H1 (cell line): ENCODE data around the gene GCGR. TPM values are rescaled to one million over a fixed set of nuclear protein-coding genes. Genes with fewer than 3 reads are reported as not detected.

ENCODE experiments used
- CTCF ChIA-PET: fragments of 300-600 bp; sonication (Branson Sonifier 250); formaldehyde crosslinking; loops from one replicate; lab custom pipeline; 2021; ENCODE audit not compliant: partially characterized antibody; lab: Charles Lee
- POLR2A ChIA-PET: fragments of 300-600 bp; sonication (Branson Sonifier 250); formaldehyde crosslinking; loops from one replicate; lab custom pipeline; 2021; ENCODE audit warnings: inconsistent platforms; ENCODE audit not compliant: partially characterized antibody; lab: Charles Lee
- DNase-seq, 2 experiments: peaks; one replicate each; pipeline versions ENCODE4 v3.0.0 to v3.0.0-alpha.2; 2010 to 2022; ENCODE audit warnings: low spot score in 2 of 2, low read depth in 1 of 2, mixed read lengths in 1 of 2
- FAIRE-seq: peaks from 2 replicates; lab custom pipeline; 2011; peaks lifted over from hg19 to GRCh38; lab: Jason Lieb, UNC
- H2AFZ ChIP-seq: 2 replicates; pipeline ENCODE4 v1.8.1; 2012; ENCODE audit warnings: low read length, inconsistent platforms
- H2AK5ac ChIP-seq: 2 replicates; pipeline ENCODE4 v1.6.1; 2013; ENCODE audit warnings: low read depth, low read length
- H2BK120ac ChIP-seq: replicated peaks from 2 replicates; pipeline ENCODE3; 2013; ENCODE audit warnings: low read depth, low read length, inconsistent platforms
- H2BK12ac ChIP-seq: 2 replicates; pipeline ENCODE4 v1.6.1; 2013; ENCODE audit warnings: low read depth, low read length
- H2BK15ac ChIP-seq: 2 replicates; pipeline ENCODE4 v1.6.1; 2013; ENCODE audit warnings: low read length
- H2BK20ac ChIP-seq: 2 replicates; pipeline ENCODE4 v1.6.1; 2013; ENCODE audit warnings: low read length
- H2BK5ac ChIP-seq: 2 replicates; pipeline ENCODE4 v1.6.1; 2013; ENCODE audit warnings: low read depth, low read length
- H3K14ac ChIP-seq: 2 replicates; pipeline ENCODE4 v1.6.1; 2013; ENCODE audit warnings: inconsistent platforms; ENCODE audit not compliant: insufficient read length
- H3K18ac ChIP-seq: 2 replicates; pipeline ENCODE4 v1.6.1; 2013; ENCODE audit warnings: low read length; ENCODE audit errors: extremely low read depth
- H3K23ac ChIP-seq: 2 replicates; pipeline ENCODE4 v1.6.1; 2013; ENCODE audit warnings: inconsistent platforms; ENCODE audit not compliant: insufficient read length
- H3K23me2 ChIP-seq: 2 replicates; pipeline ENCODE4 v1.6.1; 2013; ENCODE audit warnings: low read depth, low read length
- H3K27ac ChIP-seq: 2 replicates; pipeline ENCODE4 v1.6.1; 2011; ENCODE audit warnings: low read depth, low read length, inconsistent platforms
- H3K27me3 ChIP-seq, 4 experiments: replicated peaks in 1 of 4; 1 replicate in 1 of 4; 2 replicates in 3 of 4; pipeline versions ENCODE4 v1.6.1 to v1.8.1; 2011 to 2013; ENCODE audit warnings: low read length in 3 of 4, mild to moderate bottlenecking in 3 of 4, inconsistent platforms in 2 of 4, mixed read lengths in 2 of 4, moderate library complexity in 1 of 4; ENCODE audit not compliant: control insufficient read depth in 3 of 4, insufficient read depth in 3 of 4; ENCODE audit errors: extremely low read depth in 1 of 4
- H3K36me3 ChIP-seq, 4 experiments: 2 replicates each; pipeline versions ENCODE4 v1.6.1 to v1.8.1; 2011 to 2013; ENCODE audit warnings: mild to moderate bottlenecking in 4 of 4, low read length in 3 of 4, moderate library complexity in 2 of 4, control low read depth in 1 of 4, inconsistent platforms in 1 of 4; ENCODE audit not compliant: insufficient read depth in 4 of 4, control insufficient read depth in 2 of 4
- H3K4ac ChIP-seq: replicated peaks from 2 replicates; pipeline ENCODE3; 2013; ENCODE audit warnings: low read length, low read depth, mixed read lengths, inconsistent platforms; ENCODE audit not compliant: insufficient read length
- H3K4me1 ChIP-seq, 4 experiments: replicated peaks in 1 of 4; 1 replicate in 1 of 4; 2 replicates in 3 of 4; pipeline versions ENCODE4 v1.6.1 to v1.8.1; 2011 to 2013; ENCODE audit warnings: low read length in 3 of 4, inconsistent platforms in 2 of 4, mixed read lengths in 1 of 4; ENCODE audit not compliant: insufficient read depth in 4 of 4, control insufficient read depth in 3 of 4
- H3K4me2 ChIP-seq, 2 experiments: 2 replicates each; pipeline versions ENCODE4 v1.6.1 to v1.8.1; 2011 to 2013; ENCODE audit warnings: low read depth in 2 of 2, low read length in 2 of 2, control low read depth in 1 of 2, inconsistent platforms in 1 of 2, mild to moderate bottlenecking in 1 of 2; ENCODE audit not compliant: insufficient read depth in 1 of 2
- H3K4me3 ChIP-seq, 4 experiments: fragments of 200-600, 300-600 bp in 1 of 4; sonication (generic), shearing (Covaris generic), sonication (Bioruptor Twin) in 1 of 4; 2 replicates each; pipeline versions ENCODE4 v1.5.1 to v1.8.1; 2011 to 2016; ENCODE audit warnings: low read length in 4 of 4, low read depth in 3 of 4, control low read depth in 2 of 4, inconsistent platforms in 2 of 4, mild to moderate bottlenecking in 2 of 4, mixed read lengths in 1 of 4, moderate library complexity in 1 of 4; ENCODE audit not compliant: insufficient read depth in 2 of 4; ENCODE audit errors: extremely low read depth in 1 of 4
- H3K56ac ChIP-seq: replicated peaks from 2 replicates; pipeline ENCODE3; 2013; ENCODE audit warnings: low read depth, mild to moderate bottlenecking, mixed read lengths, low read length, inconsistent platforms; ENCODE audit not compliant: insufficient read length
- H3K79me1 ChIP-seq: 2 replicates; pipeline ENCODE4 v1.6.1; 2013; ENCODE audit warnings: low read depth, low read length, control low read depth
- H3K79me2 ChIP-seq, 2 experiments: 2 replicates each; pipeline versions ENCODE4 v1.6.1 to v1.8.1; 2012 to 2013; ENCODE audit warnings: low read length in 2 of 2, mild to moderate bottlenecking in 2 of 2, inconsistent platforms in 1 of 2; ENCODE audit not compliant: insufficient read depth in 2 of 2, control insufficient read depth in 1 of 2
- H3K9ac ChIP-seq, 4 experiments: replicated peaks in 1 of 4; 1 replicate in 1 of 4; 2 replicates in 3 of 4; pipeline versions ENCODE4 v1.6.1 to v1.8.1; 2011 to 2013; ENCODE audit warnings: low read depth in 3 of 4, low read length in 3 of 4, control low read depth in 2 of 4, mild to moderate bottlenecking in 2 of 4, moderate library complexity in 2 of 4, inconsistent platforms in 1 of 4; ENCODE audit errors: extremely low read depth in 1 of 4
- H3K9me3 ChIP-seq, 2 experiments: 2 replicates each; pipeline versions ENCODE4 v1.6.1 to v1.8.1; 2012 to 2013; ENCODE audit warnings: mild to moderate bottlenecking in 2 of 2, moderate library complexity in 2 of 2, control low read depth in 1 of 2, inconsistent platforms in 1 of 2, low read depth in 1 of 2, low read length in 1 of 2, mixed read lengths in 1 of 2; ENCODE audit not compliant: insufficient read depth in 2 of 2
- H4K20me1 ChIP-seq, 2 experiments: replicated peaks in 1 of 2; 2 replicates each; pipeline versions ENCODE3 to v1.8.1; 2011 to 2013; ENCODE audit warnings: inconsistent platforms in 2 of 2, low read length in 2 of 2, mild to moderate bottlenecking in 1 of 2; ENCODE audit not compliant: insufficient read depth in 2 of 2, control insufficient read depth in 1 of 2
- H4K5ac ChIP-seq: 2 replicates; pipeline ENCODE4 v1.6.1; 2013; ENCODE audit warnings: low read length, low read depth, mixed read lengths, inconsistent platforms; ENCODE audit not compliant: insufficient read length
- H4K8ac ChIP-seq: 2 replicates; pipeline ENCODE4 v1.8.0; 2013; ENCODE audit warnings: mild to moderate bottlenecking, moderate library complexity, low read length, inconsistent platforms; ENCODE audit not compliant: insufficient read depth; ENCODE audit errors: extremely low read depth
- H4K91ac ChIP-seq: replicated peaks from 2 replicates; pipeline ENCODE3; 2013; ENCODE audit warnings: low read length, mixed read lengths, inconsistent platforms; ENCODE audit not compliant: insufficient read length
- BCL11A ChIP-seq, 2 experiments: IDR thresholded peaks; one replicate each; pipeline ENCODE4 v1.6.1; 2011; ENCODE audit warnings: low read depth in 2 of 2, low read length in 2 of 2, mild to moderate bottlenecking in 2 of 2
- CEBPB ChIP-seq: IDR thresholded peaks from 2 replicates; pipeline ENCODE4 v1.6.1; 2012; ENCODE audit warnings: low read depth, low read length
- CHD1 ChIP-seq: IDR thresholded peaks from 2 replicates; pipeline ENCODE4 v1.6.1; 2012; ENCODE audit warnings: low read depth, low read length, improper control_type of control experiment
- CREB1 ChIP-seq: IDR thresholded peaks from 2 replicates; pipeline ENCODE4 v1.6.1; 2012; ENCODE audit warnings: inconsistent platforms
- GABPA ChIP-seq: IDR thresholded peaks from 2 replicates; pipeline ENCODE4 v1.6.1; 2011; ENCODE audit warnings: mild to moderate bottlenecking, low read length, moderate library complexity, borderline replicate concordance; ENCODE audit not compliant: insufficient read depth
- HDAC2 ChIP-seq, 2 experiments: fragments of 300-600 bp in 1 of 2; sonication (generic) in 1 of 2; IDR thresholded peaks; 2 replicates each; pipeline ENCODE4 v1.6.1; 2011 to 2012; ENCODE audit warnings: low read depth in 2 of 2, low read length in 2 of 2, mild to moderate bottlenecking in 2 of 2, moderate library complexity in 2 of 2, borderline replicate concordance in 1 of 2, inconsistent platforms in 1 of 2
- KDM5A ChIP-seq: fragments of 200-600 bp; IDR thresholded peaks from 2 replicates; pipeline ENCODE4 v1.7.1; 2012; ENCODE audit warnings: mild to moderate bottlenecking, low read length, inconsistent platforms, mixed read lengths
- ZNF274 ChIP-seq: IDR thresholded peaks from 2 replicates; pipeline ENCODE4 v1.7.0; 2012; ENCODE audit warnings: low read length, borderline replicate concordance; ENCODE audit errors: extremely low read depth
- WGBS, 2 experiments: shearing (Covaris generic) in 1 of 2; methylation state at CpG; one replicate each; pipeline versions ENCODE4 v1.1.6 to v1.1.7; 2013 to 2015; ENCODE audit warnings: low lambda C conversion rate in 2 of 2, mixed read lengths in 2 of 2, inconsistent platforms in 1 of 2, low coverage in 1 of 2, missing lambda C conversion rate in 1 of 2; ENCODE audit not compliant: insufficient replicate concordance in 2 of 2, insufficient coverage in 1 of 2, insufficient read length in 1 of 2; ENCODE audit errors: extremely low coverage in 1 of 2, missing lambda C conversion rate in 1 of 2; 5-methylcytosine and 5-hydroxymethylcytosine counted together
- polyA plus RNA-seq, 7 experiments: library from polyadenylated mRNA; depleted of rRNA in 3 of 7; stranded (reverse) in 5 of 7; unstranded in 2 of 7; fragments of >200 nt in 5 of 7; fragments of 200-250 nt in 2 of 7; gene quantifications; 1 replicate in 5 of 7; 2 replicates in 1 of 7; 4 replicates in 1 of 7; pipeline versions ENCODE4 v1.2.1 to v1.2.3, GENCODE V29; 2011 to 2013; ENCODE audit warnings: missing spikeins in 2 of 7, mixed read lengths in 2 of 7
- total RNA-seq: library from RNA; stranded (reverse); fragmentation: NEBNext Ultra II Directional; extraction: Animal tissue kit (Norgen Biotek cat#: 25700); gene quantifications from 2 replicates; pipeline ENCODE4 v1.2.1, GENCODE V29; 2021
- TF ChIP-seq, protein P1 (sequence below), 3 experiments: IDR thresholded peaks; 1 replicate in 2 of 3; 2 replicates in 1 of 3; pipeline versions ENCODE4 v1.5.1 to v1.6.1; 2011; ENCODE audit warnings: low read length in 3 of 3, mild to moderate bottlenecking in 3 of 3, inconsistent platforms in 2 of 3, low read depth in 1 of 3, moderate library complexity in 1 of 3; ENCODE audit not compliant: insufficient read depth in 1 of 3; ENCODE audit errors: control extremely low read depth in 1 of 3

Gene GCGR
- total and polyA plus RNA-seq, 2 of the 8 experiments (the other 6 are each of a cell fraction or from before 2014, with no cell fraction given) = 0.44 to 0.56 TPM

DNA sequence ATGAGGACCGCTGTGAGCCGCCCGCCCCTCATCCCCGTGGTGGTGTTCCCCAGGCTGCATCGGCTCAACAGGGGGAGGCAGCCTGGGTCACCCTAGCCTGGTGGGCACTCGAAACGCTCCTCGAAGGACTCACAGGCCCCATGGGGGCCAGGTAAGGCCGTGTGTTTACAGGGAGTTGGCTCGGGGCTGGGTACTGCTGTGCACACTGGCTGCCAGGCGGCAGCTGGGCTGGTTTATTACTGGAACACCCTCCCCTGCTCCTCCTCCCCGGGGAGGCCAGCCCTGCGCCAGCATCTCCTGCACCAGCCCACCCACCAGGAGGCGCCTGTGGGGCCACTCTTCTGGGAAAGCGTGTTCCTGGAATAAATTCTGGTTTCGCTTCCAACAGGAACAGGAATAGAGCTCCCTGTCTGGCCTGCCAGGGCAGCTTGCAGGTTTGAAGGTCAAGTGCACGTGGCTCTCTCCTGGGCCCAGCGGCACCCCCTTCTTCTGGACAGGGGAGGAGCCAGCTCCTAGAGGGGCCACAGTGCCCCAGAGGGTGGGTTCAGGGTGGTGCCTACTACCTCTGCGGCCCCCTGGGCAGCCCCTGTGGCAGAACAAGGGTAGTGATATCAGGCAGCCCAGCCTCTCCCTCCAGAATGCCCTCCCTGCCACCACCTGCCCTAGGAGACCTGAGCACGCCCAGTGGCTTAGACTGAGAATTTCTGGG lies 17.8 kb downstream of the GCGR start:
- Histone ChIP-seq H4K5ac (no peak overlapping the region), H3K23ac (no peak overlapping the region), H3K4me2 (no peak overlapping the region), H3K18ac (no peak overlapping the region), H2BK120ac (no peak overlapping the region), H4K20me1 (peaks cover 4 to 10% of the 10 kb centered on the region in 2 experiments), H4K91ac (no peak overlapping the region), H3K23me2 (no peaks in the 10 kb centered on the region), H3K4ac (no peak overlapping the region), H3K14ac (no peak overlapping the region), H2AK5ac (no peak overlapping the region), H2BK12ac (no peak overlapping the region), H3K79me1 (peaks cover 2% of the 10 kb centered on the region; the same call in 1 of the 2 replicates), H4K8ac (no peak overlapping the region), H2BK5ac (no peak overlapping the region), H2BK15ac (no peak overlapping the region), H3K9ac (no peak overlapping the region), H3K79me2 (peaks cover 0 to 3% of the 10 kb centered on the region in 2 experiments; a peak in 1 of 4 replicates), H3K27ac (no peak overlapping the region), H3K4me1 (peaks cover 0 to 16% (median 9%) of the 10 kb centered on the region in 4 experiments; a peak in 6 of 7 replicates), H2AFZ (no peak overlapping the region), H2BK20ac (no peak overlapping the region), H3K36me3 (no peaks in the 10 kb centered on the region), H3K27me3 (no peaks in the 10 kb centered on the region), H3K56ac (no peak overlapping the region), H3K4me3 (no peak overlapping the region), H3K9me3 (no peaks in the 10 kb centered on the region)
- ChIA-PET POLR2A (interaction anchor here (0.7 to 1.9 kb wide), 10 partner anchors 12 to 99 kb away, joined by 3 to 11 read pairs (median 4); partner anchors contain the start of genes ARHGDIA and MCRIP1), CTCF (interaction anchor here (0.6 to 2.5 kb wide), 15 partner anchors 9 to 557 kb away, joined by 3 to 19 read pairs (median 5); partner anchors contain the start of gene PPP1R27)
- 86% methylated on average over 19 of the region's 20 CpGs; no CpG with 5 or more reads in 1 of the 2 experiments for whole genome bisulfite sequencing, 2 experiments
- peak in 1 of 2 experiments; percentile 80 for DNase-seq
- FAIRE-seq = no peak
- TF ChIP-seq, protein P1, sequence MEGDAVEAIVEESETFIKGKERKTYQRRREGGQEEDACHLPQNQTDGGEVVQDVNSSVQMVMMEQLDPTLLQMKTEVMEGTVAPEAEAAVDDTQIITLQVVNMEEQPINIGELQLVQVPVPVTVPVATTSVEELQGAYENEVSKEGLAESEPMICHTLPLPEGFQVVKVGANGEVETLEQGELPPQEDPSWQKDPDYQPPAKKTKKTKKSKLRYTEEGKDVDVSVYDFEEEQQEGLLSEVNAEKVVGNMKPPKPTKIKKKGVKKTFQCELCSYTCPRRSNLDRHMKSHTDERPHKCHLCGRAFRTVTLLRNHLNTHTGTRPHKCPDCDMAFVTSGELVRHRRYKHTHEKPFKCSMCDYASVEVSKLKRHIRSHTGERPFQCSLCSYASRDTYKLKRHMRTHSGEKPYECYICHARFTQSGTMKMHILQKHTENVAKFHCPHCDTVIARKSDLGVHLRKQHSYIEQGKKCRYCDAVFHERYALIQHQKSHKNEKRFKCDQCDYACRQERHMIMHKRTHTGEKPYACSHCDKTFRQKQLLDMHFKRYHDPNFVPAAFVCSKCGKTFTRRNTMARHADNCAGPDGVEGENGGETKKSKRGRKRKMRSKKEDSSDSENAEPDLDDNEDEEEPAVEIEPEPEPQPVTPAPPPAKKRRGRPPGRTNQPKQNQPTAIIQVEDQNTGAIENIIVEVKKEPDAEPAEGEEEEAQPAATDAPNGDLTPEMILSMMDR (IDR thresholded peaks at IDR 0.05; ENCODE audit: control extremely low read depth in 1 of 3, insufficient read depth in 1 of 3, low read depth in 1 of 3, low read length in 3 of 3) = peak; percentile 45 to 50 (median 48)
- TF ChIP-seq HDAC2 (IDR thresholded peaks at IDR 0.05; ENCODE audit: borderline replicate concordance in 1 of 2, low read depth in 2 of 2, low read length in 2 of 2) (no peak), CREB1 (no peak), GABPA (0 out of 2 replicates have a peak, but pooled peaks have one; percentile 62), BCL11A (IDR thresholded peaks at IDR 0.05; ENCODE audit: low read depth in 2 of 2, low read length in 2 of 2) (no peak), CHD1 (no peak), CEBPB (no peak), ZNF274 (no peak), KDM5A (no peak)
